PFSK-1 (cell line): ENCODE measurements around the gene SPOCD1.

Source experiments
- FOXP2 ChIP-seq: optimal IDR thresholded peaks from 2 replicates; pipeline ENCODE3; 2011; ENCODE audit warnings: borderline replicate concordance, control low read depth, inconsistent platforms; ENCODE audit not compliant: insufficient read depth; ENCODE audit errors: extremely low read length, extremely low read depth
- POLR2AphosphoS5 ChIP-seq: IDR thresholded peaks from 2 replicates; pipeline ENCODE4 v1.6.1; 2012; ENCODE audit warnings: low read depth, mild to moderate bottlenecking, control low read depth, low read length, moderate library complexity
- REST ChIP-seq, 2 experiments: IDR thresholded peaks; 2 replicates each; pipeline versions ENCODE4 v1.6.1 to v1.8.0; 2011 to 2012; ENCODE audit warnings: low read depth in 2 of 2, low read length in 2 of 2, control low read depth in 1 of 2, inconsistent platforms in 1 of 2, mild to moderate bottlenecking in 1 of 2, moderate library complexity in 1 of 2; ENCODE audit not compliant: insufficient read depth in 1 of 2
- SIN3A ChIP-seq: IDR thresholded peaks from 2 replicates; pipeline ENCODE4 v1.6.1; 2012; ENCODE audit warnings: mild to moderate bottlenecking, low read length, moderate library complexity, borderline replicate concordance; ENCODE audit not compliant: insufficient read depth
- TAF1 ChIP-seq: IDR thresholded peaks from 2 replicates; pipeline ENCODE4 v1.6.1; 2012; ENCODE audit warnings: low read length, control low read depth, borderline replicate concordance; ENCODE audit not compliant: insufficient read depth

The SPOCD1 gene

GRCh38 chr1:31859044-31859443 lies 43.2 kb upstream of the SPOCD1 start:
- TF ChIP-seq POLR2AphosphoS5 (no peak), REST (IDR thresholded peaks at IDR 0.05; ENCODE audit: insufficient read depth in 1 of 2, low read depth in 2 of 2, low read length in 2 of 2) (no peak), TAF1 (no peak), FOXP2 (no peak), SIN3A (no peak)

GRCh38 chr1:31857863-31858262 lies 42.0 kb upstream of the SPOCD1 start:
- TF ChIP-seq SIN3A (no peak), FOXP2 (no peak), REST (IDR thresholded peaks at IDR 0.05; ENCODE audit: insufficient read depth in 1 of 2, low read depth in 2 of 2, low read length in 2 of 2) (no peak), TAF1 (no peak), POLR2AphosphoS5 (no peak)

- TF ChIP-seq SIN3A (no peak), POLR2AphosphoS5 (no peak), REST (IDR thresholded peaks at IDR 0.05; ENCODE audit: insufficient read depth in 1 of 2, low read depth in 2 of 2, low read length in 2 of 2) (no peak), TAF1 (no peak), FOXP2 (no peak)
Measured at GRCh38 chr1:31856140-31856539, 40.3 kb upstream of the SPOCD1 start.

GRCh38 chr1:31855038-31855845 lies 39.4 kb upstream of the SPOCD1 start:
- TF ChIP-seq SIN3A (peak; percentile 62; the same call in 1 of the 2 replicates), FOXP2 (no peak), REST (IDR thresholded peaks at IDR 0.05; ENCODE audit: insufficient read depth in 1 of 2, low read depth in 2 of 2, low read length in 2 of 2) (0 out of 4 replicates have a peak, but pooled peaks of 1 of the 2 experiments have one; percentile 7), TAF1 (no peak)
